ENCODE data around the gene GRK2.
"Not testable (repeated sequence)": the region's sequence is repeated elsewhere in the genome, so short reads cannot be mapped to it uniquely, and the experiment has no call there.

GRK2 gene

GRCh38 chr11:67266449-67267187, at the start of gene GRK2:
GRK2 (plus strand) TSS chr11:67266473; CDS start chr11:67266700, 227 bp downstream.
- DNase-seq = peak; percentile 35

GRCh38 chr11:67227726-67228125, 38.5 kb upstream of the GRK2 start:
- DNase-seq = no peak

GRCh38 chr11:67230406-67230805, 35.9 kb upstream of the GRK2 start:
- DNase-seq = no peak

- no peak for DNase-seq
These were observed 35.4 kb upstream of the GRK2 start for GRCh38 chr11:67230886-67231285.

GRCh38 chr11:67233584-67234190, 32.6 kb upstream of the GRK2 start:
- DNase-seq = no peak

GRCh38 chr11:67234571-67234970, 31.7 kb upstream of the GRK2 start:
- not testable (repeated sequence) for DNase-seq

- DNase-seq = no peak
These were observed 28.7 kb upstream of the GRK2 start for GRCh38 chr11:67237574-67237973.

- DNase-seq = no peak
These were observed 27.1 kb upstream of the GRK2 start for GRCh38 chr11:67238894-67239782.

- peak; percentile 98 for DNase-seq
These were observed 26.3 kb upstream of the GRK2 start for GRCh38 chr11:67239783-67240575.

GRCh38 chr11:67240576-67241389, 25.5 kb upstream of the GRK2 start:
- DNase-seq = peak; percentile 83

GRCh38 chr11:67242548-67242947, 23.7 kb upstream of the GRK2 start:
- no peak for DNase-seq

GRCh38 chr11:67243051-67243450, 23.2 kb upstream of the GRK2 start:
- no peak for DNase-seq

GRCh38 chr11:67245046-67245445, 21.2 kb upstream of the GRK2 start:
- DNase-seq = no peak

- no peak for DNase-seq
These were observed 18.2 kb upstream of the GRK2 start for GRCh38 chr11:67247946-67248550.

GRCh38 chr11:67248653-67249052, 17.6 kb upstream of the GRK2 start:
- no peak for DNase-seq

- DNase-seq = no peak
These were observed 15.9 kb upstream of the GRK2 start for GRCh38 chr11:67250059-67251043.

- no peak for DNase-seq
These were observed 14.4 kb upstream of the GRK2 start for GRCh38 chr11:67251841-67252240.

GRCh38 chr11:67252831-67253239, 13.4 kb upstream of the GRK2 start:
- DNase-seq = peak; percentile 8

GRCh38 chr11:67253872-67254624, 12.2 kb upstream of the GRK2 start:
- DNase-seq = no peak

All from stimulated activated naive CD4-positive, alpha-beta T cell treated with Interleukin-2 at 50 U/mL for 16 hours (primary cell).